A549 (cell line): ENCODE data around the gene PKN1.

Experiments
- CHD4 ChIP-seq: fragments of 200-600 bp; sonication (generic); IDR thresholded peaks from 2 replicates; pipeline ENCODE4 v1.6.1; 2016; ENCODE audit warnings: antibody characterized with exemption, mild to moderate bottlenecking, borderline replicate concordance
- POLR2A ChIP-seq: IDR thresholded peaks from 2 replicates; pipeline ENCODE4 v1.6.1; 2012; ENCODE audit warnings: mild to moderate bottlenecking, low read length
- SREBF2 ChIP-seq: fragments of 450-650 bp; IDR thresholded peaks from 2 replicates; pipeline ENCODE4 v1.6.1; 2014; ENCODE audit warnings: mild to moderate bottlenecking, moderate library complexity
- TF ChIP-seq, protein P1 (sequence below): fragments of >200 bp; sonication (Bioruptor Twin); formaldehyde crosslinking; IDR thresholded peaks from 3 replicates; pipeline ENCODE4 v1.5.1; 2016

GRCh38 chr19:14435320-14436050 lies 2.4 kb downstream of the PKN1 start:
- no peak for TF ChIP-seq POLR2A
- TF ChIP-seq, protein P1, sequence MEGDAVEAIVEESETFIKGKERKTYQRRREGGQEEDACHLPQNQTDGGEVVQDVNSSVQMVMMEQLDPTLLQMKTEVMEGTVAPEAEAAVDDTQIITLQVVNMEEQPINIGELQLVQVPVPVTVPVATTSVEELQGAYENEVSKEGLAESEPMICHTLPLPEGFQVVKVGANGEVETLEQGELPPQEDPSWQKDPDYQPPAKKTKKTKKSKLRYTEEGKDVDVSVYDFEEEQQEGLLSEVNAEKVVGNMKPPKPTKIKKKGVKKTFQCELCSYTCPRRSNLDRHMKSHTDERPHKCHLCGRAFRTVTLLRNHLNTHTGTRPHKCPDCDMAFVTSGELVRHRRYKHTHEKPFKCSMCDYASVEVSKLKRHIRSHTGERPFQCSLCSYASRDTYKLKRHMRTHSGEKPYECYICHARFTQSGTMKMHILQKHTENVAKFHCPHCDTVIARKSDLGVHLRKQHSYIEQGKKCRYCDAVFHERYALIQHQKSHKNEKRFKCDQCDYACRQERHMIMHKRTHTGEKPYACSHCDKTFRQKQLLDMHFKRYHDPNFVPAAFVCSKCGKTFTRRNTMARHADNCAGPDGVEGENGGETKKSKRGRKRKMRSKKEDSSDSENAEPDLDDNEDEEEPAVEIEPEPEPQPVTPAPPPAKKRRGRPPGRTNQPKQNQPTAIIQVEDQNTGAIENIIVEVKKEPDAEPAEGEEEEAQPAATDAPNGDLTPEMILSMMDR, result no peak
- TF ChIP-seq CHD4, result no peak
- no peak for TF ChIP-seq SREBF2
